Neural crest cell (in vitro differentiated cells): Measurements from ENCODE around the gene ARHGAP21. TPM values are rescaled to one million over a fixed set of nuclear protein-coding genes. Genes with fewer than 3 reads are reported as not detected.
"Not testable (repeated sequence)": the region's sequence is repeated elsewhere in the genome, so short reads cannot be mapped to it uniquely, and the experiment has no call there.

Experiments used
- DNase-seq: peaks from one replicate; pipeline ENCODE4 v3.0.0; 2021; ENCODE audit warnings: low read depth, mixed read lengths, low spot score
- H3K27ac Mint-ChIP-seq: one replicate; pipeline ENCODE4 v1.8.0; 2021; ENCODE audit warnings: mild to moderate bottlenecking, mixed read lengths; ENCODE audit not compliant: unreplicated experiment
- H3K27me3 Mint-ChIP-seq: 2 replicates; pipeline ENCODE4 v1.8.0; 2021; ENCODE audit warnings: low read depth, mild to moderate bottlenecking, mixed read lengths
- H3K36me3 Mint-ChIP-seq: 2 replicates; pipeline ENCODE4 v1.8.0; 2021; ENCODE audit warnings: low read depth, mild to moderate bottlenecking, mixed read lengths
- H3K4me1 Mint-ChIP-seq: 2 replicates; pipeline ENCODE4 v1.8.0; 2021; ENCODE audit warnings: mixed read lengths
- H3K4me3 Mint-ChIP-seq: one replicate; pipeline ENCODE4 v1.8.0; 2021; ENCODE audit warnings: mild to moderate bottlenecking, mixed read lengths
- H3K9me3 Mint-ChIP-seq: 2 replicates; pipeline ENCODE4 v1.8.0; 2021; ENCODE audit warnings: mixed read lengths
- CTCF ChIP-seq: fragments of 200-600 bp; sonication (generic); conservative IDR thresholded peaks from 2 replicates; pipeline ENCODE4 v1.5.0; 2021; ENCODE audit warnings: antibody characterized with exemption, mild to moderate bottlenecking
- total RNA-seq: library from RNA; stranded (reverse); gene quantifications from 2 replicates; pipeline ENCODE4 v1.2.1, GENCODE V29; 2021

The ARHGAP21 gene
- total RNA-seq, 1 donor from 2014 or later, result 108 TPM

DNA sequence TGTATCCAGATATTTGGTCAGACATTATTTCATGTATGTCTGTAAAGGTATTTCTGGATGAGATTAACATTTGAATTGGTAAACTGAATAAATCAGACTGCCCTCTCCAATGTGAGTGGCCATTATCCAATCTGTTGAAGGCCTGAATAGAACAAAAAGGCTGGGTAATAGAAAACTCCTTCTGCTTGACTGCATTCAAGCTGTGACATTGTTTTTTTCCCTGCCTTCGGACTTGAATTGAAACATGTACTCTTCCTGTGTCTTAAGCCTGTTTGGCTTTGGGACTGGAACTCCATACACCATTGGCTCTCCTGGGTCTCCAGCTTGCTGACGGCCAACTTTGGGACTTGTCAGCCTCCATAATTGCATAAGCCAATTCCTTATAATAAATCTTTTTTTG, 36.0 kb upstream of the ARHGAP21 start:
- Mint-ChIP-seq H3K36me3 (peaks cover 2% of the 10 kb centered on the region), H3K4me3 (no peak overlapping the region), H3K9me3 (peaks cover 6% of the 10 kb centered on the region), H3K27ac (peak overlapping the region; percentile 88), H3K27me3 (no peaks in the 10 kb centered on the region), H3K4me1 (peaks cover 29% of the 10 kb centered on the region)
- TF ChIP-seq CTCF, result no peak
- no peak for DNase-seq

GRCh38 chr10:24758254-24758653, 34.6 kb upstream of the ARHGAP21 start:
- peaks cover 28% of the 10 kb centered on the region for H3K4me1 Mint-ChIP-seq
- H3K9me3 Mint-ChIP-seq, H3K27me3 Mint-ChIP-seq, H3K36me3 Mint-ChIP-seq, H3K27ac Mint-ChIP-seq, DNase-seq, H3K4me3 Mint-ChIP-seq: not testable (repeated sequence)

DNA sequence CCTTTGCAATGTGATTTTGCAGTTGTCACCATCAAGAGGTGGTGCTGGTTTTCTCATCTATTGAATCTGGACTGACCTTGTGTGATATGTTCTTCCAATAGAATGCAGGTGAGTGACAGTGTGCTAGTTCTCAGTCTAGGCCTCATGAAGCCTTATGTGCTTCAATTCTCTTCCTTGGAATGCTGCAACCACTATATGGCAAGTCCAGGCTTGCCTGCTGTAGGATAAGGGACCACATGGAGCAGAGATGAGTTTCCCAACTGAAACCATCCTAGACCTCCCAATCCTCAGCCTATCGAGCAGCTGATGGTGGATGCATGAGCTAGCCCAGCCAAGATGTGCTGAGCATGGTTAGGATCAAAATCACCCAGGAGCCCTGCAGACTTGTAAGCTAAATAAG, 32.6 kb upstream of the ARHGAP21 start:
- Mint-ChIP-seq H3K4me3 (no peak overlapping the region), H3K9me3 (peaks cover 6% of the 10 kb centered on the region), H3K27ac (no peak overlapping the region), H3K4me1 (peaks cover 16% of the 10 kb centered on the region), H3K36me3 (peaks cover 2% of the 10 kb centered on the region), H3K27me3 (no peaks in the 10 kb centered on the region)
- TF ChIP-seq CTCF, result no peak
- no peak for DNase-seq

- Mint-ChIP-seq H3K27ac (no peak overlapping the region), H3K27me3 (no peaks in the 10 kb centered on the region), H3K36me3 (no peaks in the 10 kb centered on the region), H3K9me3 (no peaks in the 10 kb centered on the region), H3K4me3 (no peak overlapping the region), H3K4me1 (no peaks in the 10 kb centered on the region)
- no peak for DNase-seq
- no peak for TF ChIP-seq CTCF
These were observed 28.0 kb upstream of the ARHGAP21 start for GRCh38 chr10:24751716-24752115.

- TF ChIP-seq CTCF, result no peak
- no peak overlapping the region for H3K27ac Mint-ChIP-seq
- H3K4me1 Mint-ChIP-seq, result no peaks in the 10 kb centered on the region
- no peaks in the 10 kb centered on the region for H3K9me3 Mint-ChIP-seq
- no peaks in the 10 kb centered on the region for H3K36me3 Mint-ChIP-seq
- no peak overlapping the region for H3K4me3 Mint-ChIP-seq
- H3K27me3 Mint-ChIP-seq, result no peaks in the 10 kb centered on the region
- DNase-seq, result no peak
These were observed 27.0 kb upstream of the ARHGAP21 start for GRCh38 chr10:24750695-24751094.

- H3K4me3 Mint-ChIP-seq, result no peak overlapping the region
- no peaks in the 10 kb centered on the region for H3K27me3 Mint-ChIP-seq
- no peak for TF ChIP-seq CTCF
- DNase-seq, result no peak
- H3K4me1 Mint-ChIP-seq, result no peaks in the 10 kb centered on the region
- H3K27ac Mint-ChIP-seq, result no peak overlapping the region
- no peaks in the 10 kb centered on the region for H3K9me3 Mint-ChIP-seq
- no peaks in the 10 kb centered on the region for H3K36me3 Mint-ChIP-seq
These were observed 24.5 kb upstream of the ARHGAP21 start for GRCh38 chr10:24748214-24748613.
